DOHH2 (cell line): ENCODE data around the gene HEMGN.

Experiments
- H3F3A ChIP-seq: fragments of 200-600 bp; sonication (generic), shearing (Covaris generic); 2 replicates; pipeline ENCODE4 v1.6.0; 2016; ENCODE audit warnings: antibody characterized with exemption, mild to moderate bottlenecking; ENCODE audit not compliant: control insufficient read depth, insufficient read depth
- H3K27ac ChIP-seq: fragments of 200-600 bp; sonication (generic); 2 replicates; pipeline ENCODE4 v1.5.1; 2014; ENCODE audit warnings: low read depth, mild to moderate bottlenecking, low read length, moderate library complexity
- H3K27me3 ChIP-seq: fragments of 200-600 bp; sonication (generic); 2 replicates; pipeline ENCODE4 v1.6.1; 2014; ENCODE audit warnings: mild to moderate bottlenecking, low read length, mixed read lengths; ENCODE audit not compliant: control insufficient read depth
- H3K36me3 ChIP-seq: fragments of 200-600 bp; sonication (generic); 2 replicates; pipeline ENCODE4 v1.6.1; 2014; ENCODE audit warnings: mild to moderate bottlenecking, low read length, moderate library complexity, mixed read lengths; ENCODE audit not compliant: control insufficient read depth
- H3K4me1 ChIP-seq: fragments of 200-600 bp; sonication (generic); 2 replicates; pipeline ENCODE4 v1.6.1; 2014; ENCODE audit warnings: mild to moderate bottlenecking, low read length, mixed read lengths; ENCODE audit not compliant: control insufficient read depth
- H3K4me2 ChIP-seq: fragments of 200-600 bp; sonication (generic); 2 replicates; pipeline ENCODE4 v1.6.0; 2014; ENCODE audit warnings: mild to moderate bottlenecking, low read length, moderate library complexity
- H3K4me3 ChIP-seq: fragments of 200-600 bp; sonication (generic); 2 replicates; pipeline ENCODE4 v1.5.1; 2014; ENCODE audit warnings: mild to moderate bottlenecking, low read length, mixed read lengths
- H3K79me2 ChIP-seq: fragments of 200-600 bp; sonication (generic); 2 replicates; pipeline ENCODE4 v1.6.1; 2014; ENCODE audit warnings: mild to moderate bottlenecking, low read length, mixed read lengths; ENCODE audit not compliant: control insufficient read depth
- H3K9me2 ChIP-seq: fragments of 200-600 bp; sonication (generic); replicated peaks from 2 replicates; pipeline ENCODE4 v1.6.1; 2014; ENCODE audit warnings: mild to moderate bottlenecking, low read length, mixed read lengths; ENCODE audit not compliant: control insufficient read depth
- H3K9me3 ChIP-seq: fragments of 200-600 bp; sonication (generic); 2 replicates; pipeline ENCODE4 v1.6.1; 2014; ENCODE audit warnings: antibody characterized with exemption, low read length, mixed read lengths; ENCODE audit not compliant: control insufficient read depth, insufficient read depth
- H4K20me1 ChIP-seq: fragments of 200-600 bp; sonication (generic); 2 replicates; pipeline ENCODE4 v1.6.0; 2014; ENCODE audit warnings: low read depth, mild to moderate bottlenecking, antibody characterized with exemption, low read length, moderate library complexity; ENCODE audit not compliant: control insufficient read depth, insufficient read depth
- EZH2phosphoT487 ChIP-seq: fragments of 200-600 bp; sonication (generic); IDR thresholded peaks from 2 replicates; pipeline ENCODE4 v1.6.1; 2017; ENCODE audit warnings: borderline replicate concordance, mild to moderate bottlenecking, antibody characterized with exemption, low read length, moderate library complexity, mixed read lengths
- TF ChIP-seq, protein P1 (sequence below): fragments of 200-600 bp; sonication (generic); IDR thresholded peaks from one replicate; pipeline ENCODE4 v1.5.1; 2014; ENCODE audit warnings: antibody characterized with exemption, mild to moderate bottlenecking, low read depth, low read length; ENCODE audit not compliant: poor library complexity, severe bottlenecking

HEMGN gene

DNA sequence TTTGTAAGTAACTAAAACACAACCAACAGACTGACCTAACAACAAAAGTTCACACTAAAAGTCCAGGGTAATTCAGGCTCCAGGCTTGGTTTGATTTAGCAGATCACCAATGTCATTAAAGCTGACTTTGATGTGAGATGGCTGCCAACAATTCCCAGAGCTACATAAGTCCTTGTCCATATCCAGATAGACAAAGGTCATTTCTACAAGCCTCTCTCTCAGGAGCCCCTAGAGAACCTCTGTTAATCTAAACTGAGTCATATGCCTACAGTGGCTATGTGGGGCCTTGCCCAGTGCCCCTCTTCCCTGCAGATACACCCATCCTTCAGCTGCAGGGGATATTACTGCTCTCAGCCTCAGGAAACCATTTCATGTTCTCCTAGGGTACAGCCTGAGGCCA, 26.9 kb upstream of the HEMGN start:
- Histone ChIP-seq H3K4me2 (no peak overlapping the region), H3K79me2 (no peaks in the 10 kb centered on the region), H3K27me3 (no peaks in the 10 kb centered on the region), H3K27ac (no peak overlapping the region), H4K20me1 (no peaks in the 10 kb centered on the region), H3K9me3 (no peaks in the 10 kb centered on the region), H3K9me2 (no peaks in the 10 kb centered on the region), H3F3A (no peaks in the 10 kb centered on the region), H3K36me3 (no peaks in the 10 kb centered on the region), H3K4me3 (no peak overlapping the region), H3K4me1 (peaks cover 24% of the 10 kb centered on the region)
- TF ChIP-seq EZH2phosphoT487 = no peak
- TF ChIP-seq, protein P1, sequence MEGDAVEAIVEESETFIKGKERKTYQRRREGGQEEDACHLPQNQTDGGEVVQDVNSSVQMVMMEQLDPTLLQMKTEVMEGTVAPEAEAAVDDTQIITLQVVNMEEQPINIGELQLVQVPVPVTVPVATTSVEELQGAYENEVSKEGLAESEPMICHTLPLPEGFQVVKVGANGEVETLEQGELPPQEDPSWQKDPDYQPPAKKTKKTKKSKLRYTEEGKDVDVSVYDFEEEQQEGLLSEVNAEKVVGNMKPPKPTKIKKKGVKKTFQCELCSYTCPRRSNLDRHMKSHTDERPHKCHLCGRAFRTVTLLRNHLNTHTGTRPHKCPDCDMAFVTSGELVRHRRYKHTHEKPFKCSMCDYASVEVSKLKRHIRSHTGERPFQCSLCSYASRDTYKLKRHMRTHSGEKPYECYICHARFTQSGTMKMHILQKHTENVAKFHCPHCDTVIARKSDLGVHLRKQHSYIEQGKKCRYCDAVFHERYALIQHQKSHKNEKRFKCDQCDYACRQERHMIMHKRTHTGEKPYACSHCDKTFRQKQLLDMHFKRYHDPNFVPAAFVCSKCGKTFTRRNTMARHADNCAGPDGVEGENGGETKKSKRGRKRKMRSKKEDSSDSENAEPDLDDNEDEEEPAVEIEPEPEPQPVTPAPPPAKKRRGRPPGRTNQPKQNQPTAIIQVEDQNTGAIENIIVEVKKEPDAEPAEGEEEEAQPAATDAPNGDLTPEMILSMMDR = no peak

DNA sequence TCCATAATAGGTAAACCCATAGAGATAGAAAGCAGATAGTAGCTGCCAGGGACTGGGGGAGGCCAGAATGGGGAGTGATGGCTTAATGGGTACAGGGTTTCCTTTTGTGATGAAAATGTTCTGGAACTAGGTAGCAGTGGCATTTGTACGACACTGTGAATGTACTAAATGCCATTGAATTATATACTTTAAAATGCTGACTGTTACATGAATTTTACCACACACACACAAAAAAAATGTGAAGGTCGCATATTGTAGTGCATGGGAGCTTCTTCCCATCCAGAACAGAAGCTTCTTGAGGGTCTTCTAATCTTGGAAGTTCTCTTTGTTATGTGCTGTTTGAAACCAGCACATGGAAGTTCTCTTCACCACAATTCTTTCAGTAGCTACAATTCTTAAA, 25.3 kb upstream of the HEMGN start:
- H3F3A ChIP-seq = no peaks in the 10 kb centered on the region
- no peaks in the 10 kb centered on the region for H4K20me1 ChIP-seq
- H3K79me2 ChIP-seq = no peaks in the 10 kb centered on the region
- no peaks in the 10 kb centered on the region for H3K9me2 ChIP-seq
- no peaks in the 10 kb centered on the region for H3K27me3 ChIP-seq
- no peak for TF ChIP-seq EZH2phosphoT487
- TF ChIP-seq, protein P1 = no peak
- H3K4me1 ChIP-seq = peaks cover 14% of the 10 kb centered on the region
- no peak overlapping the region for H3K27ac ChIP-seq
- no peaks in the 10 kb centered on the region for H3K36me3 ChIP-seq
- no peaks in the 10 kb centered on the region for H3K9me3 ChIP-seq
- no peak overlapping the region for H3K4me3 ChIP-seq
- H3K4me2 ChIP-seq = no peak overlapping the region

DNA sequence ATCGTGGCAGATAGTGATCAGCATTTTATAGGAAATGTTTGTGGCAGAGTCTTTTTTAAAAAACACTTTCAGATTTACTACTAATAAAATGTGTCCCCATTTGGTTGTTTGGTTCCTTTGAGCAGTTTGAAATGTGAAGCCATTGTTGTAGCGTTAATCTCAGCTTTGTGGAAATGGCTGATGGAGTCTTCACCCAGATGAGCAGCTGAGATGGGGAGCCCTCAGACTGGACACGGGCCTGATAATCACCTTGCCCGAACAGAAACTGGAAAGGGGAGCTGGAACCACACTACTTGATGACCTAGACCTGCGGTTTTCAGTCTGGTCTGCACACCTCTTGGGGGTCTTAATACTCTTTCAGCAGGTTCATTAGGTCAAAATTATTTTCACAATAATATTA, 24.6 kb upstream of the HEMGN start:
- Histone ChIP-seq H4K20me1 (no peaks in the 10 kb centered on the region), H3K9me3 (no peaks in the 10 kb centered on the region), H3K4me1 (peaks cover 14% of the 10 kb centered on the region), H3K27ac (no peak overlapping the region), H3K27me3 (no peaks in the 10 kb centered on the region), H3F3A (no peaks in the 10 kb centered on the region), H3K36me3 (no peaks in the 10 kb centered on the region), H3K79me2 (no peaks in the 10 kb centered on the region), H3K4me2 (no peak overlapping the region), H3K9me2 (no peaks in the 10 kb centered on the region), H3K4me3 (no peak overlapping the region)
- TF ChIP-seq, protein P1 = no peak
- no peak for TF ChIP-seq EZH2phosphoT487

DNA sequence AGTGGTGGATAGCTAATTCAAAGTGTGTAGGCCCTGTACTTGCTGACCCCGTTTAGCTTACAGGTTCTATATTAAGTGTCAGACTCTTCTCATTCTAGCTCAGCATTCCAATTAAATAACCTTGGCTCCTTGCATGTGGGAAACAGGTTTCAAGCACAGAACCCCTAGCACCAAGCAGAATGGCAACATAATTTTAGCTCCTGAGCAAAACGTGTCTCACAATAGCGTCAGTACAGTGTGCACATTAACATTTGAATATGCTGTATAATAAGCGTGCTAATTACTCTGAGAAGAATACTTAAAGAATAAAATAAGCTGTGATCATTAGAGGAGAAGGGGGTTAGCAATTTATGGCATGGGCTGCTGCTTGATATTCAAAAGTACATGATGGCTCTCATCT, 24.2 kb upstream of the HEMGN start:
- no peaks in the 10 kb centered on the region for H3F3A ChIP-seq

More for the DNA sequence above, 24.2 kb upstream of the HEMGN start:
- H3K4me3 ChIP-seq = no peak overlapping the region
- no peak overlapping the region for H3K27ac ChIP-seq
- H4K20me1 ChIP-seq = no peaks in the 10 kb centered on the region
- no peak overlapping the region for H3K4me2 ChIP-seq
- TF ChIP-seq EZH2phosphoT487 = no peak
- TF ChIP-seq, protein P1 = no peak
- H3K79me2 ChIP-seq = no peaks in the 10 kb centered on the region
- H3K9me3 ChIP-seq = no peaks in the 10 kb centered on the region
- H3K9me2 ChIP-seq = no peaks in the 10 kb centered on the region
- H3K27me3 ChIP-seq = no peaks in the 10 kb centered on the region
- peaks cover 10% of the 10 kb centered on the region for H3K4me1 ChIP-seq
- no peaks in the 10 kb centered on the region for H3K36me3 ChIP-seq
